VCaP (cell line): ENCODE measurements around the gene CBFB.
"Not testable (repeated sequence)": the region's sequence is repeated elsewhere in the genome, so short reads cannot be mapped to it uniquely, and the experiment has no call there.

Experiments used
- H3K27ac ChIP-seq: fragments of 450-650 bp; 2 replicates; pipeline ENCODE4 v1.5.1; 2017
- TF ChIP-seq, protein P1 (sequence below): fragments of 450-650 bp; conservative IDR thresholded peaks from 2 replicates; pipeline ENCODE4 v1.5.1; 2017; ENCODE audit warnings: mild to moderate bottlenecking, moderate library complexity

The CBFB gene

GRCh38 chr16:67117716-67118115, 88.8 kb downstream of the CBFB start:
- TF ChIP-seq, protein P1, sequence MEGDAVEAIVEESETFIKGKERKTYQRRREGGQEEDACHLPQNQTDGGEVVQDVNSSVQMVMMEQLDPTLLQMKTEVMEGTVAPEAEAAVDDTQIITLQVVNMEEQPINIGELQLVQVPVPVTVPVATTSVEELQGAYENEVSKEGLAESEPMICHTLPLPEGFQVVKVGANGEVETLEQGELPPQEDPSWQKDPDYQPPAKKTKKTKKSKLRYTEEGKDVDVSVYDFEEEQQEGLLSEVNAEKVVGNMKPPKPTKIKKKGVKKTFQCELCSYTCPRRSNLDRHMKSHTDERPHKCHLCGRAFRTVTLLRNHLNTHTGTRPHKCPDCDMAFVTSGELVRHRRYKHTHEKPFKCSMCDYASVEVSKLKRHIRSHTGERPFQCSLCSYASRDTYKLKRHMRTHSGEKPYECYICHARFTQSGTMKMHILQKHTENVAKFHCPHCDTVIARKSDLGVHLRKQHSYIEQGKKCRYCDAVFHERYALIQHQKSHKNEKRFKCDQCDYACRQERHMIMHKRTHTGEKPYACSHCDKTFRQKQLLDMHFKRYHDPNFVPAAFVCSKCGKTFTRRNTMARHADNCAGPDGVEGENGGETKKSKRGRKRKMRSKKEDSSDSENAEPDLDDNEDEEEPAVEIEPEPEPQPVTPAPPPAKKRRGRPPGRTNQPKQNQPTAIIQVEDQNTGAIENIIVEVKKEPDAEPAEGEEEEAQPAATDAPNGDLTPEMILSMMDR: no peak
- H3K27ac ChIP-seq: no peak overlapping the region

GRCh38 chr16:67120025-67120424, 91.1 kb downstream of the CBFB start:
- no peak overlapping the region for H3K27ac ChIP-seq
- TF ChIP-seq, protein P1: no peak

GRCh38 chr16:67122799-67123198, 93.8 kb downstream of the CBFB start:
- not testable (repeated sequence) for H3K27ac ChIP-seq

DNA sequence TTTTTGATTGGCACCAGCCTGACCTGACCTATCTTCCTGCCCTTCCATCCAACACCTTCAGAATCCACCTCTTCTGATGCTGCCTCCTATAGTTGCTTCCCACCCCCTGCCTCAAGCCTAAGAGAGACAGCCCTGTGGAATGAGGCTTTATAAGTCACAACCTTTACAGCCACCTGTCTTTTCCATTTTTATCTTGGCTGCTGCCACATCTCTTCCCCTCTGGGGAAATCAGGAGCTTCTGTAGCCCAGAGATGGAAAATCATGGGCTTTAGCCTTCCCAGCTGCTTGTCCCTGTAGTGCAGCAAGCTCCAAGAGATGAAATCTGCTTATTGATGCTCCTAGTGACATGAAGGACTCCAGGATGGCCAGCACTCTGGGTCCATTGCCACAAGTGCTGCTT, 99.5 kb downstream of the CBFB start:
- no peak overlapping the region for H3K27ac ChIP-seq
- TF ChIP-seq, protein P1: no peak

GRCh38 chr16:67128887-67129286, 99.9 kb downstream of the CBFB start:
- TF ChIP-seq, protein P1: no peak
- no peak overlapping the region for H3K27ac ChIP-seq

DNA sequence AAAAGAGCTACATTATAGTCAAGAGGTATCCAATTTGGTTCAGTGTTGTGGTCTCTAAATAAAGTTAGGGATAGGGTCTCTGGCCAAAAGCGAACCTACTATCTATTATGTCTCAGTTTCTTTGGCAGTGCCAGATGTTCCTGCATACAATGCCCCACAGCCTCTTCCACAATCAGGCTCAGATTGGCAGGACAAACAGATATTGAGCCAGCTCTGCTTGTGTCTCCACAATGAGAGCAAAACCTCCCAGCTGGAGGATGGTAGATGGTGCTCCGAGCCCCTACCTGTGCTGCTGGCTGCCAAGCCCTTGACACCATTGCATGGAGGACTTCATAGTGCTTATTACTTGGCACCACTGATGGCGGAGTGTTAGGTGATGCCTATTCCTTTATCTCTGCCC, 100.5 kb downstream of the CBFB start:
- no peak overlapping the region for H3K27ac ChIP-seq
- TF ChIP-seq, protein P1: no peak

GRCh38 chr16:67137605-67138004, 108.7 kb downstream of the CBFB start:
- TF ChIP-seq, protein P1: no peak
- H3K27ac ChIP-seq: no peak overlapping the region

GRCh38 chr16:67141391-67141790, 112.4 kb downstream of the CBFB start:
- no peak overlapping the region for H3K27ac ChIP-seq

More at GRCh38 chr16:67141391-67141790, 112.4 kb downstream of the CBFB start:
- TF ChIP-seq, protein P1: no peak
